ENCODE results near the gene TNNI3.

TNNI3 gene

GRCh38 chr19:55157064-55157908 lies at the start of gene TNNI3:
TSS of gene TNNI3 (minus strand) at chr19:55157732. CDS start at chr19:55157589, 143 bp downstream.
- no peak for DNase-seq

GRCh38 chr19:55206664-55207500 lies 49.4 kb upstream of the TNNI3 start:
- DNase-seq = peak; percentile 8

- peak; percentile 20 for DNase-seq
These were observed 44.7 kb upstream of the TNNI3 start for GRCh38 chr19:55202199-55202598.

- DNase-seq = no peak
These were observed 42.2 kb upstream of the TNNI3 start for GRCh38 chr19:55199620-55200204.

GRCh38 chr19:55198651-55199050 lies 41.1 kb upstream of the TNNI3 start:
- DNase-seq = no peak

GRCh38 chr19:55197528-55197927 lies 40.0 kb upstream of the TNNI3 start:
- DNase-seq = no peak

- no peak for DNase-seq
These were observed 39.3 kb upstream of the TNNI3 start for GRCh38 chr19:55196803-55197202.

- DNase-seq = no peak
These were observed 35.9 kb upstream of the TNNI3 start for GRCh38 chr19:55193481-55193880.

- DNase-seq = no peak
These were observed 31.9 kb upstream of the TNNI3 start for GRCh38 chr19:55189403-55189835.

GRCh38 chr19:55188625-55189024 lies 31.1 kb upstream of the TNNI3 start:
- no peak for DNase-seq

GRCh38 chr19:55186080-55186479 lies 28.5 kb upstream of the TNNI3 start:
- DNase-seq = no peak

- no peak for DNase-seq
These were observed 24.2 kb upstream of the TNNI3 start for GRCh38 chr19:55181740-55182139.

GRCh38 chr19:55179606-55180484 lies 22.3 kb upstream of the TNNI3 start, which contains the start of gene SYT5:
TSS of gene SYT5 (minus strand) at chr19:55180289. CDS start at chr19:55179041, 1,248 bp downstream.
- DNase-seq = peak; percentile 63

- peak; percentile 95 for DNase-seq
These were observed 21.5 kb upstream of the TNNI3 start for GRCh38 chr19:55178781-55179599.

- no peak for DNase-seq
These were observed 18.5 kb upstream of the TNNI3 start for GRCh38 chr19:55176076-55176475.

- DNase-seq = no peak
These were observed 17.8 kb upstream of the TNNI3 start for GRCh38 chr19:55175117-55175867.

- DNase-seq = no peak
These were observed 17.0 kb upstream of the TNNI3 start for GRCh38 chr19:55174425-55175116.

- peak; percentile 27 for DNase-seq
These were observed 16.3 kb upstream of the TNNI3 start for GRCh38 chr19:55173714-55174409.

GRCh38 chr19:55173186-55173713 lies 15.7 kb upstream of the TNNI3 start:
- no peak for DNase-seq

Measured in CD4-positive, alpha-beta T cell treated with Interleukin-17A for 1 hour (primary cell).